IPS-11a (cell line): ENCODE measurements around the gene RNF220.

Experiments
- H3K4me3 ChIP-seq: one replicate; pipeline ENCODE4 v1.5.1; 2013; ENCODE audit warnings: low read depth, low read length, control low read depth

Gene RNF220

DNA sequence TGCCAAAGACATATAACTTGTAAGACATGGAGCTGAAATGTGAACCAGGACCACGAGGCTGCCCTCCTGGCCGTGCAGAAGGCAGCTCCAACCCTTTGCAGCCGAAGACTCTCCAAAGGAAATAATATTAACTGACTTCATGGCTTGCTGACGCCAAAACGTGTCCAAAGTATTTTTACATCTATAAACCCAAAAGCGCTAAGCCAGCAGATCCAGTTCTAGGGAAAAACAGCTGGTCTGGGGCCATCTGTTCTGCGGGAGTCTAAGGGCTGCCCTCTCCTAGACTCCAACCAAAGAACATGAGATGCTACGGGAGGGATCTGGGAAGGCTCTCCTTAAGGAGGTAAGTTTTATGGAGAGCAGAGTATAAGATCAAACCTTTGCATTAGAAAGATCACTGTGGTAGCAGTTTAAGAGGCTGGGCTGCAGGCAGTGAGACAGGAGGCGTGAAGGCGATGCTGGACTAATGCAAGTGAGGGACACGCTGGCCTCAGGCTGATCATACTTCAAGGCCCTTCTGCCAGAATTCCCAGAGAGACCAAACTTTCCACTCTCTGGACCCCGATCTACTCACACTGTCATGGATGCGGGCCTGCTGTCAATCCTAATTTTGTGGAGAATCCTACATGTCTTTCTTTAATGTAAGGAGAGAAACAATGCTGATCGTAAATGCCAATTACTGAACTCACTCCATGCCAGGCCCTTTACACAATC is 268.1 kb downstream of the RNF220 start:
- H3K4me3 ChIP-seq: peak overlapping the region; percentile 75

GRCh38 chr1:44673675-44674112 is 268.6 kb downstream of the RNF220 start:
- peak overlapping the region; percentile 75 for H3K4me3 ChIP-seq

- peak within 1 kb of the TSS; percentile 75 for H3K4me3 ChIP-seq
These were observed 269.3 kb downstream of the RNF220 start, which contains the start of the genes ARMH1 and TMEM53 for GRCh38 chr1:44674113-44675000. ARMH1 (plus strand) TSS chr1:44674714; CDS start chr1:44689698, 14,984 bp downstream. TMEM53 (minus strand) TSS chr1:44674481; CDS start chr1:44674391, 90 bp downstream.

DNA sequence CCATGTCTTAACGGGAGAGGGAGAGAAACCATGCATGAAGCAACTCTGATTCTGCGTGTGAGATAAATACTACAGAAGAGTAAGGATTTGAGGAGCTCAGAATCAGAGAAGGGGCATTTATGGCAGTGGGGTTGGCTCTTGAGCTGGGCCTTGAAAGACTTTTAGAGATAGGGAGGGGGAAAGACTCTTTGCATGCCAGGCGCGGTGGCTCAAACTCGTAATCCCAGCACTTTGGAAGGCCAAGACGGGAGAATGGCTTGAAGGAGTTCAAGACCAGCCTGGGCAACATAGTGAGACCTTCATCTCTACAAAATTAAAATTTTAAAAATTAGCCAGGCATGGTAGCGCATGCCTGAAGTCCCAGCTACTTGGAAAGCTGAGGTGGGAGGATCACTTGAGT is 270.1 kb downstream of the RNF220 start:
- H3K4me3 ChIP-seq: peak overlapping the region; percentile 45

- no peak overlapping the region for H3K4me3 ChIP-seq
These were observed 271.6 kb downstream of the RNF220 start for GRCh38 chr1:44676484-44677200.

DNA sequence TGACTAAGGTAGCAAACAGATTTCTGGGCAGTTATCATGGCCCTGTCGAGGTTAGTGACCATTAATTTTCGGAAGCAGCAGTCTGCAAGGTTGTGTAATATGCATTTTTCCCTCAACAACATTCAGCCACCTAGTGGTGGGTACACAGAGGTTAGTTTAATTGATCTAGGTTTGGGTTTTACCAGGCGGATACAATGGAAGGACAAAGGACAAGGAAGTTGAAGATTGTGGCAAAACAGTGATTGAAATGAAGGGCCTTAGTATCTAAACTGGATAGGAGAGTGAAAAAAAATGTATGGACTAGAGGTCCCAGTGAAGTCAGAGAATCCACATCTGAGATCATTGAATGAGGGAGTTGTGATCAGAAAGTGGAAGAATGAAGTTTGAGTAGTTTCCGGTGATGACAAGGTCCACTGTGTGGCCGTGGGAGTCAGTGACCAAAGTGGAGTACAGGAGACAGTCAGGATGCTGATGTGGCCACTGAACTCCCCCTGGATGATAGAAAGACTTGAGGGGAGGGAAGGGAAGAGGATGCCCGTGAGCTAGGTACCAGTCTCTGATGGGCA is 272.2 kb downstream of the RNF220 start:
- no peak overlapping the region for H3K4me3 ChIP-seq

GRCh38 chr1:44678120-44678519 is 273.1 kb downstream of the RNF220 start:
- H3K4me3 ChIP-seq: no peak overlapping the region

DNA sequence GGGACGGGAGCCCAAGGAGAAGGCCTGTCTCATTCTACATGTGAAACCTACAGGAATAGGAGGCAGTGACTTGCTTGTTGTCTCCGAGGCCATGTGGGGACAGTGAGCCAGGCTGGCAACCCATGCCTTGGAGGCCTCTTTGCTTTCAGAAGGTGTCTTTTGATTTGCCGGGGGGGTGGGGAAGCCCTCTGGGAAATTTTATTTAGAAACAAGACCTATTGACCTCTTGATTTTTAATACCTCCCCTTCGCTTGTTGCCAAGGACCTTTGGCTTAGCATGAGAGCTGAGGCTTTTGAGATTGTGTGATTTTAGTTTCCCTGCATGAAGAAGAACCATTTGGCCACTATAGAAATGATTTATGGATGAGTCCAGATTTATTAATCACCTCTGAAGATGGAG is 273.6 kb downstream of the RNF220 start:
- no peak overlapping the region for H3K4me3 ChIP-seq

DNA sequence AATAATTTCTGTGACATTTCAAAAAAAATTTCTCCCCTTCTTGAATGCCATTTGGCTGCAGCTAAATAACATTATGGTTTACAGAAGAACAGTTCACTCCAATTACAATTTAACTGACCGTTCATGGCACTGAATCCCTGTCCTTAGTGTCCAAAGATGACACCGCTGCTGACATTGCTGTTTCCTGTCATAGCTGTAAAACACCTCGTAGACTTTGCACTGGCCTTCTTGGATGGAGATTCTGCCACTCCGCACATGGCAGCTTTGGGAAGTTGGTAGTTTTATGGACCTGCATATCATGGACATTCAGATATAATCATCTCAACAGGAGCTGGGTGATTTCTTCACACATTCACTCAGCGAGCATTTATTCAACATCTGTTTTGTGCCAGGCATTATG is 274.4 kb downstream of the RNF220 start:
- no peak overlapping the region for H3K4me3 ChIP-seq

- H3K4me3 ChIP-seq: no peak overlapping the region
These were observed 277.1 kb downstream of the RNF220 start for GRCh38 chr1:44681905-44682882.

GRCh38 chr1:44682883-44683265 is 277.8 kb downstream of the RNF220 start:
- H3K4me3 ChIP-seq: no peak overlapping the region

DNA sequence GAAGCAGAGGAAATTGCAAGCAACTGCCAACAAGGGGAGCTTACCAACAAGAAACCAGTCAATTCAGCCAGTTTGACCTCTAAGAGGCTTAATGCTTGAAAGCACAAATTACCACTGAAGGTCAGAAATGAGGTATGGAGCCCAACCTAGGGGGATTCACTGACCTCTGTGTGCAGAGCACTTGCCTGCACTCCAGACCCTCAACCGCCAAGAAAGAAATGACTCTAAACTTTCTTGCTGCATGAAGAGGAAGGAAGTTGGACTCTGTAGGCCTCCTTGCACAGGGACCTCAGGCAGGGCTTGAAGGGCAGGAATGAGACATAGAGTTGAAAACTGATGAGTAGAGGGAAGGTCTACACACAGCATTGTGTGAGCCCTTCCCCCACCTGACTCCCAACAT is 279.5 kb downstream of the RNF220 start:
- no peak overlapping the region for H3K4me3 ChIP-seq

DNA sequence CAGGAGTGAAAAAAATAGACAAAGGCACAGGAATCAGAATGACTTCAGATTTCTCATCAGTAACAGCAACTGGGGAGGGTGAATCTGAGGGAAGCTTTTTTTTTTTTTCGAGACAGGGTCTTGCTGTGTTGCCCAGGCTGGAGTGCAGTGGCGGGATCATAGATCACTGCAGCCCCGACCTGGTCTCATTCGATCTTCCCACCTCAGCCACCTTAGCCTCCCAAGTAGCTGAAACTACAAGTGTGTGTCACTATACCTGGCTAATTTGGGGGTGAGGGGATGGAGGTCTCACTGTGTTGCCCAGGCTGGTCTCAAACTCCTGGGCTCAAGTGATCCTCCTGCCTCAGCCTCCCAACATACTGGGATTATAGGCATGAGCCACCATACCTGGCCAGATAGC is 280.2 kb downstream of the RNF220 start:
- H3K4me3 ChIP-seq: no peak overlapping the region

GRCh38 chr1:44685881-44686280 is 280.8 kb downstream of the RNF220 start:
- no peak overlapping the region for H3K4me3 ChIP-seq

- no peak overlapping the region for H3K4me3 ChIP-seq
These were observed 283.8 kb downstream of the RNF220 start for GRCh38 chr1:44688760-44689446.

GRCh38 chr1:44689447-44689765 is 284.4 kb downstream of the RNF220 start:
- H3K4me3 ChIP-seq: no peak overlapping the region

- H3K4me3 ChIP-seq: no peak overlapping the region
These were observed 288.1 kb downstream of the RNF220 start for GRCh38 chr1:44693159-44693558.

DNA sequence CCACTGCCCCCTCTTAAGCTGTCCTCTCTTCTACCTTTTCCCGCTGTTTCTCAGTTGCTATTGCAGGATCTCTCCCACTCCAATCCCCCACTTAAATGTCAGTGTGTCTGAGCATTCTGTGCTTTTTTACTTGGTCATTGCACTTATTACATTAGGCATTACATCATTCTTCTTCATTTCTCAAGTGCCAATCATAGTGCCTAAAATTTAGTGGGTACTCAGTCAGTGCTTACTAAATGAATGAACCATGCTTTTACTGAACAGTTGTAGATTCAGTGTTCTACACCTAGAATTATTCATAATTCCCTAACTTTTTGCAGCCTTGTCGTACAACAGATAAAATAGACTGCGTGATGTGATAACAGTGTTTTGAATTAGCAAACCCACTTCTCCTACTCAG is 288.8 kb downstream of the RNF220 start:
- no peak overlapping the region for H3K4me3 ChIP-seq

DNA sequence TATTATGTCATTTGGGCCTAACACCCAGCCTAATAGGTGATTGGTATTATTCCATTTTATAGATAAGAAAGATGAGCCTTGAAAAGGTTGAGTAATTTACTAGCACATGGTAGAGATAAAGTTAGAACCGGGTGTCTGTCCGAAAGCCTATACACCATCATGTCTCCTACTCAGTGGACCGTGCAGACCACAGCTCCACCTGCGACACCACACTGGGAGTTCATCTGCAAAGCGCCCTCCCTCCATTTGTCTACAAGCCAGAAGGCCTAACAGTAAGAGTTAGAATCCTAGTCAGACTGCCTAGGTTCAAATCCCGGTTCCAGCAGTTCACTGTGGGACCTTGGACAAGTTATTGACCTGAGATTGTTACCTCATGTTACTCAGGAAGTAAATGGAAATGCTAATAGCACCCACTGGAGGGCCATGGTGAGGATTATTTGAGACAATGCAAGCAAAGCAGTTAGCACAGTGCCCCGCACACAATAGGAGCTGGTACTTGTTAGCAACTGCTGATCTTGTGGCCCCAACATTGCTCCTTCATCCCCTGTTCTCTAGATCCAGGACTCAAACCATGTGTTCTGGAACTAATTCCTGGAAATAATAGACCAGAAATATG is 289.9 kb downstream of the RNF220 start:
- no peak overlapping the region for H3K4me3 ChIP-seq
